ENCODE results near the gene MAN1C1. TPM values are rescaled to one million over a fixed set of nuclear protein-coding genes. Genes with fewer than 3 reads are reported as not detected.
A peak's percentile ranks its signal among the peaks of the same experiment; 100 is the strongest.

Gene MAN1C1
- total and polyA plus RNA-seq, 9 of the 15 experiments (the other 6 are each of a cell fraction or from before 2014, with no cell fraction given), result 0.04 to 0.44 (median 0.10) TPM; not detected in 3

- TF ChIP-seq USF1 (CRISPR knock-in tag; IDR thresholded peaks at IDR 0.05), result 0 out of 2 replicates have a peak, but pooled peaks have one; percentile 15
- TF ChIP-seq ZBTB11 (CRISPR knock-in tag; IDR thresholded peaks at IDR 0.05), result peak in 1 of 3 experiments; percentile 78; a peak in 2 of 6 replicates
- no peak for TF ChIP-seq ZKSCAN1 (IDR thresholded peaks at IDR 0.05; ENCODE audit: low read depth, low read length)
- no peak for TF ChIP-seq NFATC3 (IDR thresholded peaks at IDR 0.05)
- no peak for TF ChIP-seq NR4A1 (CRISPR knock-in tag; IDR thresholded peaks at IDR 0.05)
- TF ChIP-seq NR4A1 (tag; IDR thresholded peaks at IDR 0.05), result no peak
- TF ChIP-seq TSHZ1 (CRISPR knock-in tag; IDR thresholded peaks at IDR 0.05), result no peak
- TF ChIP-seq SPI1 (IDR thresholded peaks at IDR 0.05; ENCODE audit: borderline replicate concordance, low read depth, low read length), result no peak
- no peak for TF ChIP-seq KLF10 (CRISPR knock-in tag; IDR thresholded peaks at IDR 0.05)
- peak; percentile 86 for TF ChIP-seq SMAD4 (CRISPR knock-in tag; conservative IDR thresholded peaks at IDR 0.05)
- TF ChIP-seq PYGO2 (tag; IDR thresholded peaks at IDR 0.05), result no peak
- TF ChIP-seq CBFA2T3 (IDR thresholded peaks at IDR 0.05), result peak; percentile 96
- TF ChIP-seq CREB1 (IDR thresholded peaks at IDR 0.05), result no peak
- TF ChIP-seq CREB1 (CRISPR knock-in tag; IDR thresholded peaks at IDR 0.05), result no peak
- peak; percentile 96 for TF ChIP-seq ARID1B (IDR thresholded peaks at IDR 0.05)
- peak; percentile 99 for TF ChIP-seq TEAD4 (IDR thresholded peaks at IDR 0.05; ENCODE audit: low read length)
- no peak for TF ChIP-seq TEAD4 (CRISPR knock-in tag; IDR thresholded peaks at IDR 0.05; ENCODE audit: borderline replicate concordance)
- TF ChIP-seq CREB3 (tag; conservative IDR thresholded peaks at IDR 0.05; ENCODE audit: low read depth), result 0 out of 2 replicates have a peak, but pooled peaks have one; percentile 22
- TF ChIP-seq KAT7 (CRISPR knock-in tag; IDR thresholded peaks at IDR 0.05; ENCODE audit: borderline replicate concordance), result no peak
- TF ChIP-seq RNF2 (IDR thresholded peaks at IDR 0.05), result peak; percentile 58; the same call in 1 of the 2 replicates
- TF ChIP-seq TCF3 (CRISPR knock-in tag; IDR thresholded peaks at IDR 0.05), result peak; percentile 94
- peak; percentile 91 for TF ChIP-seq ZNF239 (CRISPR knock-in tag; IDR thresholded peaks at IDR 0.05)
- TF ChIP-seq PHB (CRISPR knock-in tag; IDR thresholded peaks at IDR 0.05), result no peak
These were observed 144.3 kb downstream of the MAN1C1 start (continued) for GRCh38 chr1:25760871-25761270.
